Measurements from ENCODE around the gene KIF3B. TPM values are rescaled to one million over a fixed set of nuclear protein-coding genes. Genes with fewer than 3 reads are reported as not detected.

Gene KIF3B
- total RNA-seq, 1 experiment from 2014 or later = 20.0 TPM

DNA sequence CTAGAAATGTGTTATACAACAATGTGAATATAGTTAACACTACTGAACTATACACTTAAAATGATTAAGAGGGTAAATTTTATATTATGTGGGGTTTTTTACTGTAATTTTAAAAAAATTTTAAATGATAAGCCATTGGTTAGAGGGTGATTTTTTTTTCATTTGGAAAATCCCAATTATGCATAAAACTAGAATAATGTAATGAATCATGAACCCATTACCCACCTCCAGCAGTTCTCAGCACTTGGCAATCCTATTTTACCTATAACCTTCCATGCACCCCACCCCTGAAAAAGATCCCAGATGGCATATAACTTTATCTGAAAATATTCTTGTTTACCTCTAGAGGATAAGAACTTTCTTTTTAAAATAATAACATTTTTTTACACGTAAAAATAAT, 13.7 kb downstream of the KIF3B start:
- H2AFZ ChIP-seq (ENCODE audit: low read length) = no peak overlapping the region
- no peak overlapping the region for H3K4me2 ChIP-seq (ENCODE audit: low read length)
- ATAC-seq (no peak), DNase-seq (no peak)
- H3K27me3 ChIP-seq (ENCODE audit: low read length) = no peaks in the 10 kb centered on the region
- no peaks in the 10 kb centered on the region for H3K9me2 ChIP-seq (replicated peaks; ENCODE audit: low read length)
- H3K9ac ChIP-seq (ENCODE audit: low read length) = no peak overlapping the region
- ChIA-PET CTCF (interaction anchor here (0.6 kb wide), 1 partner anchor 12 kb away, joined by 12 read pairs; no protein-coding TSS in a partner anchor), POLR2A (ENCODE audit: unreplicated experiment) (no interaction called here)
- no TSS peak for BruUV-seq (replicated peaks)
- H4K20me1 ChIP-seq (ENCODE audit: low read length) = no peaks in the 10 kb centered on the region
- H3K4me3 ChIP-seq (ENCODE audit: low read length) = no peak overlapping the region
- TF ChIP-seq EZH2phosphoT487 (IDR thresholded peaks at IDR 0.05; ENCODE audit: borderline replicate concordance, low read length) (no peak), EZH2 (IDR thresholded peaks at IDR 0.05; ENCODE audit: low read length, unreplicated experiment) (no peak)
- TF ChIP-seq, protein P1, sequence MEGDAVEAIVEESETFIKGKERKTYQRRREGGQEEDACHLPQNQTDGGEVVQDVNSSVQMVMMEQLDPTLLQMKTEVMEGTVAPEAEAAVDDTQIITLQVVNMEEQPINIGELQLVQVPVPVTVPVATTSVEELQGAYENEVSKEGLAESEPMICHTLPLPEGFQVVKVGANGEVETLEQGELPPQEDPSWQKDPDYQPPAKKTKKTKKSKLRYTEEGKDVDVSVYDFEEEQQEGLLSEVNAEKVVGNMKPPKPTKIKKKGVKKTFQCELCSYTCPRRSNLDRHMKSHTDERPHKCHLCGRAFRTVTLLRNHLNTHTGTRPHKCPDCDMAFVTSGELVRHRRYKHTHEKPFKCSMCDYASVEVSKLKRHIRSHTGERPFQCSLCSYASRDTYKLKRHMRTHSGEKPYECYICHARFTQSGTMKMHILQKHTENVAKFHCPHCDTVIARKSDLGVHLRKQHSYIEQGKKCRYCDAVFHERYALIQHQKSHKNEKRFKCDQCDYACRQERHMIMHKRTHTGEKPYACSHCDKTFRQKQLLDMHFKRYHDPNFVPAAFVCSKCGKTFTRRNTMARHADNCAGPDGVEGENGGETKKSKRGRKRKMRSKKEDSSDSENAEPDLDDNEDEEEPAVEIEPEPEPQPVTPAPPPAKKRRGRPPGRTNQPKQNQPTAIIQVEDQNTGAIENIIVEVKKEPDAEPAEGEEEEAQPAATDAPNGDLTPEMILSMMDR (conservative IDR thresholded peaks at IDR 0.05; ENCODE audit: low read depth, low read length) = no peak
- H3K27ac ChIP-seq (ENCODE audit: low read length) = no peak overlapping the region
- no peaks in the 10 kb centered on the region; the same call in 1 of the 2 replicates for H3K36me3 ChIP-seq (ENCODE audit: low read depth, low read length)
- no peaks in the 10 kb centered on the region for H3K4me1 ChIP-seq (ENCODE audit: insufficient read depth, low read length)
- intact Hi-C loops (cut with micrococcal nuclease) = no loop called here
- H3K79me2 ChIP-seq (ENCODE audit: low read length) = peaks cover 14% of the 10 kb centered on the region; the same call in 1 of the 2 replicates
- no peaks in the 10 kb centered on the region for H3F3A ChIP-seq (ENCODE audit: low read length, unreplicated experiment)
- no peaks in the 10 kb centered on the region for H3K9me3 ChIP-seq (ENCODE audit: low read length)

DNA sequence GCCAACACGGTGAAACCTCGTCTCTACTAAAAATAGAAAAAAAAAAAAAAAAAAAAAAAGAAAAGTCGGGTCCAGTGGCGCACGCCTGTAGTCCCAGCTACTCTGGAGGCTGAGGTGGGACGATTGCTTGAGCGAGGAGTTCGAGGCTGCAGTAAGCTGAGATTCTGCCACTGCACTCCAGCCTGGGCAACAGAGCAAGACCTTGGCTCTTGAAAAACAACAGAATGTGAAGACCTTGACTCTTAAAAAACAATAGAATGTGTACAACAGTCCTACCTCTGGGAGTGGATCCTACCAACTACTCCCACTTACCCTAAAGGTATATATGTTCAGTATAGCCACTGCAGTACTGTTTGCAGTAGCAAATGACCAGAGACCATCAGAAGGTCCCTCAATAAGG, 15.1 kb downstream of the KIF3B start:
- Histone ChIP-seq H3K9me2 (replicated peaks; ENCODE audit: low read length) (no peaks in the 10 kb centered on the region), H3F3A (ENCODE audit: low read length, unreplicated experiment) (no peaks in the 10 kb centered on the region), H3K36me3 (ENCODE audit: low read depth, low read length) (no peaks in the 10 kb centered on the region; the same call in 1 of the 2 replicates), H3K9me3 (ENCODE audit: low read length) (no peaks in the 10 kb centered on the region), H4K20me1 (ENCODE audit: low read length) (no peaks in the 10 kb centered on the region), H3K27ac (ENCODE audit: low read length) (no peak overlapping the region), H3K79me2 (ENCODE audit: low read length) (peaks cover 20% of the 10 kb centered on the region), H3K9ac (ENCODE audit: low read length) (no peak overlapping the region), H3K27me3 (ENCODE audit: low read length) (no peaks in the 10 kb centered on the region), H3K4me2 (ENCODE audit: low read length) (no peak overlapping the region), H2AFZ (ENCODE audit: low read length) (no peak overlapping the region), H3K4me3 (ENCODE audit: low read length) (no peak overlapping the region), H3K4me1 (ENCODE audit: insufficient read depth, low read length) (no peaks in the 10 kb centered on the region)
- intact Hi-C loops (cut with micrococcal nuclease) = no loop called here
- CTCF ChIA-PET = no interaction called here
- POLR2A ChIA-PET (ENCODE audit: unreplicated experiment) = no interaction called here
- DNase-seq (no peak), ATAC-seq (no peak)
- no peak for TF ChIP-seq EZH2phosphoT487 (IDR thresholded peaks at IDR 0.05; ENCODE audit: borderline replicate concordance, low read length)
- TF ChIP-seq, protein P1 (conservative IDR thresholded peaks at IDR 0.05; ENCODE audit: low read depth, low read length) = no peak
- TF ChIP-seq EZH2 (IDR thresholded peaks at IDR 0.05; ENCODE audit: low read length, unreplicated experiment) = no peak
- no TSS peak for BruUV-seq (replicated peaks)

DNA sequence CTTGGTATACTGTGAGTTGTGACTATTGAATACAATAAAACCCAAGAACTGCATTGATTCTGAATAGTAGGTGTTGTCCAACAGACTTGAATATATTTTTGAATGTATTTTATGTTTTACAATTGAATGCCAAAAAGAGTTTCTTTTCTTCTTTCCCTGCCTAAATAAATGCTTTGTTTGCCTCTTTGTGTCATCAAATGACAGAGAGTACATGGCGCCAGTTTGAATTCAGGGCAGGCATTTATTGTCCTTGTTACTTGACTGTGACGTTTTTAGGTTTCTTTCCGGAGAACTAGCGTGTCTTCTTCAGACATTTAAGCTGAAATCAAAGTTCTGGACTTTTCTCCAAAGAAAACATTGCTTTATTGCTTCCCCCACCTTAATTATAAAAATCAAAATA, 16.6 kb downstream of the KIF3B start:
- POLR2A ChIA-PET (ENCODE audit: unreplicated experiment) = no interaction called here
- H4K20me1 ChIP-seq (ENCODE audit: low read length) = peaks cover 4% of the 10 kb centered on the region; the same call in 1 of the 2 replicates
- CTCF ChIA-PET = no interaction called here

More for the DNA sequence above, 16.6 kb downstream of the KIF3B start:
- no peak overlapping the region for H3K4me2 ChIP-seq (ENCODE audit: low read length)
- no peaks in the 10 kb centered on the region for H3K27me3 ChIP-seq (ENCODE audit: low read length)
- H3K79me2 ChIP-seq (ENCODE audit: low read length) = peaks cover 21% of the 10 kb centered on the region
- no peak overlapping the region for H2AFZ ChIP-seq (ENCODE audit: low read length)
- no peak overlapping the region for H3K4me3 ChIP-seq (ENCODE audit: low read length)
- BruUV-seq (replicated peaks) = no TSS peak
- no peaks in the 10 kb centered on the region for H3K36me3 ChIP-seq (ENCODE audit: low read depth, low read length)
- TF ChIP-seq EZH2phosphoT487 (IDR thresholded peaks at IDR 0.05; ENCODE audit: borderline replicate concordance, low read length) (no peak), EZH2 (IDR thresholded peaks at IDR 0.05; ENCODE audit: low read length, unreplicated experiment) (no peak)
- TF ChIP-seq, protein P1 (conservative IDR thresholded peaks at IDR 0.05; ENCODE audit: low read depth, low read length) = no peak
- DNase-seq (no peak), ATAC-seq (no peak)
- H3F3A ChIP-seq (ENCODE audit: low read length, unreplicated experiment) = no peaks in the 10 kb centered on the region
- intact Hi-C loops (cut with micrococcal nuclease) = no loop called here
- H3K9me2 ChIP-seq (replicated peaks; ENCODE audit: low read length) = no peaks in the 10 kb centered on the region
- H3K4me1 ChIP-seq (ENCODE audit: insufficient read depth, low read length) = no peaks in the 10 kb centered on the region
- no peak overlapping the region for H3K27ac ChIP-seq (ENCODE audit: low read length)
- H3K9me3 ChIP-seq (ENCODE audit: low read length) = no peaks in the 10 kb centered on the region
- no peak overlapping the region for H3K9ac ChIP-seq (ENCODE audit: low read length)
